H9 (cell line): ENCODE results near the gene SYCN. TPM values are rescaled to one million over a fixed set of nuclear protein-coding genes. Genes with fewer than 3 reads are reported as not detected.

Experiments
- DNase-seq: peaks from one replicate; pipeline ENCODE4 v3.0.0-alpha.2; 2017
- H2AFZ ChIP-seq: one replicate; pipeline ENCODE4 v1.6.1; 2013; ENCODE audit warnings: mild to moderate bottlenecking, low read length, control low read depth, moderate library complexity
- H2AK5ac ChIP-seq: 2 replicates; pipeline ENCODE4 v1.6.1; 2013; ENCODE audit warnings: low read length, control low read depth, mixed read lengths; ENCODE audit not compliant: insufficient read length
- H2BK120ac ChIP-seq: one replicate; pipeline ENCODE4 v1.6.1; 2013; ENCODE audit warnings: low read depth, mild to moderate bottlenecking, low read length, control low read depth, inconsistent platforms; ENCODE audit not compliant: poor library complexity, severe bottlenecking
- H2BK12ac ChIP-seq: 2 replicates; pipeline ENCODE4 v1.6.1; 2013; ENCODE audit warnings: low read length, control low read depth, mixed read lengths, low read depth; ENCODE audit not compliant: insufficient read length
- H2BK15ac ChIP-seq: 2 replicates; pipeline ENCODE4 v1.6.1; 2013; ENCODE audit warnings: low read depth, low read length, control low read depth
- H2BK20ac ChIP-seq: one replicate; pipeline ENCODE4 v1.6.1; 2013; ENCODE audit warnings: low read depth, mild to moderate bottlenecking, low read length, control low read depth, inconsistent platforms; ENCODE audit not compliant: poor library complexity, severe bottlenecking
- H2BK5ac ChIP-seq: 2 replicates; pipeline ENCODE4 v1.6.1; 2013; ENCODE audit warnings: low read length, control low read depth, mixed read lengths; ENCODE audit not compliant: insufficient read length
- H3K14ac ChIP-seq: 2 replicates; pipeline ENCODE4 v1.6.1; 2013; ENCODE audit warnings: low read length, control low read depth; ENCODE audit not compliant: insufficient read depth
- H3K18ac ChIP-seq: 2 replicates; pipeline ENCODE4 v1.6.1; 2013; ENCODE audit warnings: low read depth, mild to moderate bottlenecking, mixed read lengths, low read length, control low read depth; ENCODE audit not compliant: insufficient read length
- H3K23ac ChIP-seq: 2 replicates; pipeline ENCODE4 v1.6.1; 2013; ENCODE audit warnings: low read length, control low read depth, mixed read lengths, low read depth; ENCODE audit not compliant: insufficient read length
- H3K23me2 ChIP-seq: 2 replicates; pipeline ENCODE4 v1.6.1; 2013; ENCODE audit warnings: low read depth, mild to moderate bottlenecking, mixed read lengths, low read length, control low read depth; ENCODE audit not compliant: insufficient read length, poor library complexity, severe bottlenecking
- H3K27ac ChIP-seq: 2 replicates; pipeline ENCODE4 v1.5.1; 2013; ENCODE audit warnings: low read length, control low read depth, mixed read lengths, low read depth; ENCODE audit not compliant: insufficient read length
- H3K27me3 ChIP-seq: 2 replicates; pipeline ENCODE4 v1.6.1; 2013; ENCODE audit warnings: low read length, control low read depth, inconsistent platforms; ENCODE audit not compliant: insufficient read depth
- H3K4ac ChIP-seq: 2 replicates; pipeline ENCODE4 v1.6.1; 2013; ENCODE audit warnings: low read depth, mild to moderate bottlenecking, control low read depth, inconsistent platforms, low read length, moderate library complexity
- H3K4me1 ChIP-seq: 2 replicates; pipeline ENCODE4 v1.6.1; 2013; ENCODE audit warnings: low read length, control low read depth, inconsistent platforms; ENCODE audit not compliant: insufficient read depth
- H3K4me2 ChIP-seq: 2 replicates; pipeline ENCODE4 v1.6.1; 2013; ENCODE audit warnings: low read length, control low read depth, mixed read lengths; ENCODE audit not compliant: insufficient read length, insufficient read depth
- H3K56ac ChIP-seq: 2 replicates; pipeline ENCODE4 v1.6.1; 2013; ENCODE audit warnings: low read depth, mild to moderate bottlenecking, mixed read lengths, low read length, control low read depth; ENCODE audit not compliant: insufficient read length
- H3K79me1 ChIP-seq: 2 replicates; pipeline ENCODE4 v1.6.1; 2013; ENCODE audit warnings: low read depth, mild to moderate bottlenecking, moderate library complexity, low read length, control low read depth, inconsistent platforms; ENCODE audit not compliant: insufficient read depth, poor library complexity, severe bottlenecking
- H3K79me2 ChIP-seq: 2 replicates; pipeline ENCODE4 v1.6.1; 2013; ENCODE audit warnings: low read length, control low read depth, inconsistent platforms; ENCODE audit not compliant: insufficient read depth
- H3K9ac ChIP-seq: 2 replicates; pipeline ENCODE4 v1.6.1; 2013; ENCODE audit warnings: low read length, control low read depth, mixed read lengths; ENCODE audit not compliant: insufficient read length; ENCODE audit errors: extremely low read depth
- H3K9me3 ChIP-seq: one replicate; pipeline ENCODE4 v1.6.1; 2013; ENCODE audit warnings: low read depth, low read length, inconsistent platforms; ENCODE audit not compliant: control insufficient read depth
- H3T11ph ChIP-seq: one replicate; pipeline ENCODE4 v1.6.1; 2013; ENCODE audit warnings: mild to moderate bottlenecking, low read length, control low read depth, inconsistent platforms
- H4K20me1 ChIP-seq: one replicate; pipeline ENCODE4 v1.6.1; 2013; ENCODE audit not compliant: control insufficient read depth, insufficient read length, insufficient read depth
- H4K5ac ChIP-seq: 2 replicates; pipeline ENCODE4 v1.6.1; 2013; ENCODE audit warnings: low read depth, mild to moderate bottlenecking, mixed read lengths, low read length, control low read depth; ENCODE audit not compliant: insufficient read length
- H4K8ac ChIP-seq: replicated peaks from 2 replicates; pipeline ENCODE4 v1.6.1; 2013; ENCODE audit warnings: low read length, control low read depth, mixed read lengths, low read depth; ENCODE audit not compliant: insufficient read length
- H4K91ac ChIP-seq: 2 replicates; pipeline ENCODE4 v1.6.1; 2013; ENCODE audit warnings: low read depth, mild to moderate bottlenecking, moderate library complexity, mixed read lengths, low read length, control low read depth; ENCODE audit not compliant: insufficient read length
- H3K27ac Mint-ChIP-seq, 3 experiments: 2 replicates in 2 of 3; 3 replicates in 1 of 3; pipeline ENCODE4 v1.8.0; 2020 to 2021; ENCODE audit warnings: mixed read lengths in 3 of 3, mild to moderate bottlenecking in 1 of 3, moderate library complexity in 1 of 3
- H3K27me3 Mint-ChIP-seq: 2 replicates; pipeline ENCODE4 v1.8.0; 2021; ENCODE audit warnings: low read depth, mild to moderate bottlenecking, moderate library complexity, mixed read lengths
- H3K36me3 Mint-ChIP-seq, 3 experiments: 2 replicates in 2 of 3; 3 replicates in 1 of 3; pipeline ENCODE4 v1.8.0; 2020 to 2021; ENCODE audit warnings: low read depth in 3 of 3, mixed read lengths in 3 of 3; ENCODE audit not compliant: insufficient read depth in 1 of 3
- H3K4me1 Mint-ChIP-seq, 2 experiments: 2 replicates each; pipeline ENCODE4 v1.8.0; 2020; ENCODE audit warnings: mixed read lengths in 2 of 2
- H3K4me3 Mint-ChIP-seq, 2 experiments: 2 replicates in 1 of 2; 3 replicates in 1 of 2; pipeline ENCODE4 v1.8.0; 2020 to 2021; ENCODE audit warnings: mild to moderate bottlenecking in 2 of 2, mixed read lengths in 2 of 2, moderate library complexity in 1 of 2
- H3K9me3 Mint-ChIP-seq, 2 experiments: 2 replicates in 1 of 2; 3 replicates in 1 of 2; pipeline ENCODE4 v1.8.0; 2020; ENCODE audit warnings: mild to moderate bottlenecking in 2 of 2, mixed read lengths in 2 of 2, moderate library complexity in 1 of 2
- WGBS: extraction: QIAGEN DNeasy Blood & Tissue Kit; methylation state at CpG from one replicate; pipeline ENCODE4 v1.1.7; 2013; ENCODE audit warnings: missing lambda C conversion rate, low lambda C conversion rate, mixed read lengths; ENCODE audit not compliant: insufficient read length; ENCODE audit errors: extremely low coverage; 5-methylcytosine and 5-hydroxymethylcytosine counted together
- total RNA-seq: library from RNA; stranded (reverse); gene quantifications from 2 replicates; pipeline ENCODE4 v1.2.1, GENCODE V29; 2021
- TF ChIP-seq, protein P1 (sequence below): fragments of 200-600 bp; sonication (generic); conservative IDR thresholded peaks from 3 replicates; pipeline ENCODE4 v1.8.0; 2021; ENCODE audit warnings: antibody characterized with exemption, mild to moderate bottlenecking

Gene SYCN
- total RNA-seq, 1 experiment from 2014 or later: not detected

DNA sequence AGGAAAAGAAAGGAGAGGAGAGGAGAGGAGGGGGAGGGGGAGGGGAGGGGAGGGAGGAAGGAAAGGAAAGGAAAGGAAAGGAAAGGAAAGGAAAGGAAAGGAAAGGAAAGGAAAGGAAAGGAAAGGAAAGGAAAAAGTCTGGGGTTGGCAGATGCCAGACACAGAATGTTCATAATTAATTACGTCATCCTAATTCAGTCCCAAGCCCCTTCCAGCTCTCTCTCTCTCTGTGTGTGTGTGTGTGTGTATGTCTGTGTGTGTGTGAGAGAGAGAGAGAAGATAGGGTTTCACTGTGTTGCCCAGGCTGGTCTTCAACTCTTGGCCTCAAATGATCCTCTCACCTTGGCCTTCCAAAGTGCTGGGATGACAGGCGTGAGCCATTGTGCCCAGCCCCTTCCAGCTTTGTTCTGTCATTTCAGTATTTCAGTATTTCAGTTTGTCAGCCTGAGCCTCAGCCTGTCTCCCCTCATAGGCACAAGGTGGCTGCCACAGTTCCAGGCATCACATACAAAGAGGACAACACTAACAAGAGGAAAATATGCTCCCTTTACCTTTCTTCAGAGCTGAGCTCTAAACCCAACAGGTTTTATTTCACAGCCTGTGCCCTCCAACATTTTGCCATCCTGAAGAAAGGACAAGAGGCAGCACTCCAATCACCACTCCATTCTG is 26.2 kb upstream of the SYCN start:
- H2BK20ac ChIP-seq: no peak overlapping the region
- H4K20me1 ChIP-seq: no peaks in the 10 kb centered on the region
- no peak overlapping the region for H4K8ac ChIP-seq
- no peak overlapping the region for H3K23ac ChIP-seq
- no peaks in the 10 kb centered on the region for H3K79me1 ChIP-seq
- no peak overlapping the region for H3K18ac ChIP-seq
- Mint-ChIP-seq H3K4me1 (no peaks in the 10 kb centered on the region), H3K9me3 (no peaks in the 10 kb centered on the region), H3K4me3 (no peak overlapping the region), H3K36me3 (no peaks in the 10 kb centered on the region), H3K27me3 (peaks cover 65% of the 10 kb centered on the region), H3K27ac (no peak overlapping the region)
- no peaks in the 10 kb centered on the region for H3K23me2 ChIP-seq
- WGBS: no CpG with 5 or more reads among the region's 2 CpGs
- no peak overlapping the region for H2BK15ac ChIP-seq
- H3K14ac ChIP-seq: no peak overlapping the region
- H3K4me2 ChIP-seq: no peak overlapping the region
- no peak overlapping the region for H4K5ac ChIP-seq
- no peaks in the 10 kb centered on the region for H3K27me3 ChIP-seq
- H3K4me1 ChIP-seq: no peaks in the 10 kb centered on the region
- H3K27ac ChIP-seq: no peak overlapping the region
- no peak overlapping the region for H3T11ph ChIP-seq
- no peak for DNase-seq
- H2BK5ac ChIP-seq: no peak overlapping the region
- H2BK12ac ChIP-seq: no peak overlapping the region
- H3K9me3 ChIP-seq: no peaks in the 10 kb centered on the region
- H4K91ac ChIP-seq: no peak overlapping the region
- H2AFZ ChIP-seq: no peak overlapping the region
- TF ChIP-seq, protein P1, sequence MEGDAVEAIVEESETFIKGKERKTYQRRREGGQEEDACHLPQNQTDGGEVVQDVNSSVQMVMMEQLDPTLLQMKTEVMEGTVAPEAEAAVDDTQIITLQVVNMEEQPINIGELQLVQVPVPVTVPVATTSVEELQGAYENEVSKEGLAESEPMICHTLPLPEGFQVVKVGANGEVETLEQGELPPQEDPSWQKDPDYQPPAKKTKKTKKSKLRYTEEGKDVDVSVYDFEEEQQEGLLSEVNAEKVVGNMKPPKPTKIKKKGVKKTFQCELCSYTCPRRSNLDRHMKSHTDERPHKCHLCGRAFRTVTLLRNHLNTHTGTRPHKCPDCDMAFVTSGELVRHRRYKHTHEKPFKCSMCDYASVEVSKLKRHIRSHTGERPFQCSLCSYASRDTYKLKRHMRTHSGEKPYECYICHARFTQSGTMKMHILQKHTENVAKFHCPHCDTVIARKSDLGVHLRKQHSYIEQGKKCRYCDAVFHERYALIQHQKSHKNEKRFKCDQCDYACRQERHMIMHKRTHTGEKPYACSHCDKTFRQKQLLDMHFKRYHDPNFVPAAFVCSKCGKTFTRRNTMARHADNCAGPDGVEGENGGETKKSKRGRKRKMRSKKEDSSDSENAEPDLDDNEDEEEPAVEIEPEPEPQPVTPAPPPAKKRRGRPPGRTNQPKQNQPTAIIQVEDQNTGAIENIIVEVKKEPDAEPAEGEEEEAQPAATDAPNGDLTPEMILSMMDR: no peak
- no peaks in the 10 kb centered on the region for H3K79me2 ChIP-seq
- no peak overlapping the region for H3K9ac ChIP-seq
- no peak overlapping the region for H3K56ac ChIP-seq
- H3K4ac ChIP-seq: no peak overlapping the region
- peak overlapping the region; percentile 50 for H2AK5ac ChIP-seq
- no peak overlapping the region for H2BK120ac ChIP-seq
